IMR-90 (cell line): Measurements from ENCODE around the gene PIK3R4. TPM values are rescaled to one million over a fixed set of nuclear protein-coding genes. Genes with fewer than 3 reads are reported as not detected.

Source experiments
- ATAC-seq: fragments of 200-7000 bp; cut with Tn5 transposase; 2 replicates; pipeline ENCODE4 v1.9.1; 2020; ENCODE audit warnings: low read depth, mild to moderate bottlenecking, moderate library complexity
- BruUV-seq: library from RNA; stranded (reverse); fragments of 400-500 nt; replicated peaks from 2 replicates; lab custom pipeline; 2021; lab: Mats Ljungman, UMichigan
- CTCF ChIA-PET: fragments of 300-600 bp; formaldehyde crosslinking; extraction: SDS; loops from one replicate; lab custom pipeline; 2021; ENCODE audit warnings: antibody characterized with exemption; lab: Yijun Ruan, JAX
- POLR2A ChIA-PET: fragments of 300-600 bp; sonication (Branson Sonifier 250); formaldehyde crosslinking; loops from one replicate; lab custom pipeline; 2022; ENCODE audit warnings: antibody characterized with exemption; ENCODE audit not compliant: unreplicated experiment; lab: Charles Lee
- DNase-seq: peaks from one replicate; pipeline ENCODE4 v3.0.0; 2013
- H2AFZ ChIP-seq: replicated peaks from 2 replicates; pipeline ENCODE3; 2013; ENCODE audit warnings: low read length, mild to moderate bottlenecking; ENCODE audit not compliant: poor library complexity
- H2AK5ac ChIP-seq: 2 replicates; pipeline ENCODE4 v1.6.1; 2013; ENCODE audit warnings: low read depth, low read length, inconsistent platforms
- H2AK9ac ChIP-seq: replicated peaks from 2 replicates; pipeline ENCODE3; 2013; ENCODE audit warnings: mild to moderate bottlenecking, low read depth, low read length, moderate library complexity; ENCODE audit not compliant: poor library complexity
- H2BK120ac ChIP-seq: 2 replicates; pipeline ENCODE4 v1.6.1; 2013; ENCODE audit warnings: low read depth, low read length, inconsistent platforms
- H2BK15ac ChIP-seq: 3 replicates; pipeline ENCODE4 v1.6.1; 2013; ENCODE audit warnings: low read depth, low read length, inconsistent platforms
- H2BK20ac ChIP-seq: 2 replicates; pipeline ENCODE4 v1.6.1; 2013; ENCODE audit warnings: low read depth, mild to moderate bottlenecking, inconsistent platforms, low read length, moderate library complexity
- H2BK5ac ChIP-seq: 2 replicates; pipeline ENCODE4 v1.6.1; 2013; ENCODE audit warnings: mild to moderate bottlenecking, low read depth, low read length, inconsistent platforms; ENCODE audit not compliant: poor library complexity, severe bottlenecking
- H3K14ac ChIP-seq: replicated peaks from 2 replicates; pipeline ENCODE4 v1.6.1; 2013; ENCODE audit warnings: low read depth, low read length, inconsistent platforms
- H3K18ac ChIP-seq: 2 replicates; pipeline ENCODE4 v1.6.1; 2013; ENCODE audit warnings: low read depth, low read length, control low read depth
- H3K23ac ChIP-seq: 2 replicates; pipeline ENCODE4 v1.6.1; 2013; ENCODE audit warnings: low read depth, low read length, inconsistent platforms
- H3K27ac ChIP-seq: 2 replicates; pipeline ENCODE4 v1.5.1; 2013; ENCODE audit warnings: mild to moderate bottlenecking, control low read depth, low read length; ENCODE audit not compliant: insufficient read depth
- H3K27me3 ChIP-seq: 2 replicates; pipeline ENCODE4 v1.6.1; 2013; ENCODE audit warnings: low read length; ENCODE audit not compliant: control insufficient read depth, insufficient read depth
- H3K36me3 ChIP-seq: 2 replicates; pipeline ENCODE4 v1.6.1; 2013; ENCODE audit warnings: low read length, mixed read lengths; ENCODE audit not compliant: control insufficient read depth, insufficient read depth
- H3K4ac ChIP-seq: 2 replicates; pipeline ENCODE4 v1.6.1; 2013; ENCODE audit warnings: low read depth, low read length, inconsistent platforms
- H3K4me1 ChIP-seq: 2 replicates; pipeline ENCODE4 v1.6.1; 2013; ENCODE audit warnings: low read length, mixed read lengths; ENCODE audit not compliant: control insufficient read depth, insufficient read depth
- H3K4me2 ChIP-seq: 2 replicates; pipeline ENCODE4 v1.6.1; 2013; ENCODE audit warnings: low read depth, mild to moderate bottlenecking, control low read depth, low read length, moderate library complexity
- H3K4me3 ChIP-seq: 2 replicates; pipeline ENCODE4 v1.5.1; 2013; ENCODE audit warnings: low read depth, mild to moderate bottlenecking, control low read depth, low read length, moderate library complexity; ENCODE audit not compliant: insufficient read depth
- H3K56ac ChIP-seq: 2 replicates; pipeline ENCODE4 v1.6.1; 2013; ENCODE audit warnings: low read length, inconsistent platforms; ENCODE audit not compliant: insufficient read depth; ENCODE audit errors: extremely low read depth
- H3K79me1 ChIP-seq, 2 experiments: 2 replicates each; pipeline ENCODE4 v1.6.1; 2013; ENCODE audit warnings: low read length in 2 of 2, inconsistent platforms in 1 of 2, low read depth in 1 of 2
- H3K9ac ChIP-seq: 2 replicates; pipeline ENCODE4 v1.6.1; 2013; ENCODE audit warnings: low read depth, low read length, control low read depth
- H3K9me1 ChIP-seq: 2 replicates; pipeline ENCODE4 v1.6.1; 2013; ENCODE audit warnings: low read length, inconsistent platforms; ENCODE audit not compliant: insufficient read depth
- H3K9me3 ChIP-seq: 2 replicates; pipeline ENCODE4 v1.6.1; 2013; ENCODE audit warnings: low read length; ENCODE audit not compliant: control insufficient read depth, insufficient read depth
- H4K20me1 ChIP-seq: 2 replicates; pipeline ENCODE4 v1.6.1; 2013; ENCODE audit warnings: low read length, inconsistent platforms; ENCODE audit not compliant: insufficient read depth
- H4K5ac ChIP-seq: 2 replicates; pipeline ENCODE4 v1.6.1; 2013; ENCODE audit warnings: mild to moderate bottlenecking, low read depth, low read length, control low read depth
- H4K8ac ChIP-seq, 2 experiments: 2 replicates each; pipeline ENCODE4 v1.6.1; 2013; ENCODE audit warnings: low read depth in 2 of 2, low read length in 2 of 2, control low read depth in 1 of 2, inconsistent platforms in 1 of 2
- H4K91ac ChIP-seq: 2 replicates; pipeline ENCODE4 v1.6.1; 2013; ENCODE audit warnings: low read depth, low read length, inconsistent platforms; ENCODE audit not compliant: insufficient read depth
- BHLHE40 ChIP-seq: fragments of 150-350 bp; IDR thresholded peaks from 2 replicates; pipeline ENCODE4 v1.6.1; 2016; ENCODE audit warnings: mild to moderate bottlenecking, low read depth, low read length
- CEBPB ChIP-seq: IDR thresholded peaks from 2 replicates; pipeline ENCODE4 v1.6.1; 2012; ENCODE audit warnings: low read depth, low read length, improper control_type of control experiment
- CHD1 ChIP-seq: IDR thresholded peaks from 2 replicates; pipeline ENCODE4 v1.6.1; 2012; ENCODE audit warnings: low read depth, low read length, improper control_type of control experiment
- CTCF ChIP-seq: conservative IDR thresholded peaks from 2 replicates; pipeline ENCODE4 v1.5.1; 2012; ENCODE audit warnings: mild to moderate bottlenecking, low read depth, low read length, improper control_type of control experiment
- ELK1 ChIP-seq: fragments of 150-350 bp; IDR thresholded peaks from 2 replicates; pipeline ENCODE4 v1.6.1; 2016; ENCODE audit warnings: low read depth, mild to moderate bottlenecking, low read length, moderate library complexity, borderline replicate concordance
- FOS ChIP-seq: fragments of 150-350 bp; IDR thresholded peaks from 2 replicates; pipeline ENCODE4 v1.6.1; 2016; ENCODE audit warnings: low read depth, low read length
- MAFK ChIP-seq: IDR thresholded peaks from 2 replicates; pipeline ENCODE4 v1.6.1; 2012; ENCODE audit warnings: low read depth, low read length, improper control_type of control experiment
- MXI1 ChIP-seq: IDR thresholded peaks from 2 replicates; pipeline ENCODE4 v1.6.1; 2012; ENCODE audit warnings: low read depth, mild to moderate bottlenecking, low read length, moderate library complexity, borderline replicate concordance
- POLR2A ChIP-seq: IDR thresholded peaks from 2 replicates; pipeline ENCODE4 v1.6.1; 2012; ENCODE audit warnings: mild to moderate bottlenecking, low read depth, low read length
- RAD21 ChIP-seq: IDR thresholded peaks from 2 replicates; pipeline ENCODE4 v1.6.1; 2012; ENCODE audit warnings: low read length, improper control_type of control experiment
- RFX5 ChIP-seq: IDR thresholded peaks from 2 replicates; pipeline ENCODE4 v1.8.0; 2012; ENCODE audit warnings: low read depth, mild to moderate bottlenecking, low read length, moderate library complexity
- USF2 ChIP-seq: fragments of 150-350 bp; IDR thresholded peaks from 2 replicates; pipeline ENCODE4 v1.6.1; 2017; ENCODE audit warnings: mild to moderate bottlenecking, antibody characterized with exemption, low read length, low read depth
- WGBS, 2 experiments: methylation state at CpG; one replicate each; pipeline versions ENCODE4 v1.1.5 to v1.1.7; 2013; ENCODE audit warnings: missing lambda C conversion rate in 2 of 2; ENCODE audit not compliant: insufficient read length in 1 of 2; ENCODE audit errors: extremely low coverage in 2 of 2; 5-methylcytosine and 5-hydroxymethylcytosine counted together
- dilution Hi-C: fragments of 300-500 bp; cut with HindIII; formaldehyde crosslinking; loops from one replicate; pipeline ENCODE4 v1.14.3; 2018; ENCODE audit warnings: low sequenced_read_pairs; ENCODE audit not compliant: unreplicated experiment
- in situ Hi-C: fragments of 300-500 bp; cut with MboI; formaldehyde crosslinking; loops from 3 replicates; pipeline ENCODE4 v1.14.3; 2019; ENCODE audit warnings: low sequenced_read_pairs, inconsistent platforms, mixed read lengths
- intact Hi-C: fragments of 100-400 bp; cut with micrococcal nuclease; formaldehyde crosslinking; loops from 2 replicates; pipeline ENCODE4 v1.10.0; 2022
- polyA plus RNA-seq, 3 experiments: library from polyadenylated mRNA; depleted of rRNA; stranded (reverse); fragments of >200 nt; gene quantifications; 2 replicates each; pipeline ENCODE4 v1.2.3, GENCODE V29; 2012; ENCODE audit warnings: low replicate concordance in 1 of 3
- total RNA-seq: library from RNA; depleted of rRNA; stranded (reverse); fragments of >200 nt; gene quantifications from 2 replicates; pipeline ENCODE4 v1.2.3, GENCODE V29; 2012

The PIK3R4 gene
- total and polyA plus RNA-seq, 2 of the 4 experiments (the other 2 are of a cell fraction), result 19.7 to 27.2 TPM

GRCh38 chr3:130760922-130761321 is 14.3 kb upstream of the PIK3R4 start:
- no peak overlapping the region for H3K14ac ChIP-seq
- no peak overlapping the region for H2AFZ ChIP-seq
- no peak overlapping the region for H4K5ac ChIP-seq
- CTCF ChIA-PET, result interaction anchor here (1.0 to 1.5 kb wide), 5 partner anchors 10 to 130 kb away, joined by 3 to 5 read pairs (median 3); no protein-coding TSS in a partner anchor
- H3K9me3 ChIP-seq, result no peaks in the 10 kb centered on the region
- in situ Hi-C loops (no loop called here), dilution Hi-C loops (no loop called here), intact Hi-C loops (no loop called here)
- DNase-seq (no peak), ATAC-seq (no peak)
- no peak overlapping the region for H4K8ac ChIP-seq
- H3K4me2 ChIP-seq, result no peak overlapping the region
- no CpG with 5 or more reads among the region's 1 CpG for WGBS, 2 experiments
- no peaks in the 10 kb centered on the region for H3K79me1 ChIP-seq
- no peak overlapping the region for H3K27ac ChIP-seq
- peaks cover 2% of the 10 kb centered on the region; the same call in 1 of the 2 replicates for H3K27me3 ChIP-seq
- no peak overlapping the region for H2AK9ac ChIP-seq
- H2BK20ac ChIP-seq, result no peak overlapping the region
- no peaks in the 10 kb centered on the region; the same call in 1 of the 2 replicates for H4K20me1 ChIP-seq
- H3K9ac ChIP-seq, result no peak overlapping the region
- H2BK120ac ChIP-seq, result no peak overlapping the region
- no peaks in the 10 kb centered on the region for H3K36me3 ChIP-seq
- H2AK5ac ChIP-seq, result no peak overlapping the region
- POLR2A ChIA-PET, result no interaction called here
- H3K23ac ChIP-seq, result no peak overlapping the region
- no peak overlapping the region for H3K18ac ChIP-seq
- no peak overlapping the region for H4K91ac ChIP-seq
- no peaks in the 10 kb centered on the region for H3K9me1 ChIP-seq
- BruUV-seq, result no TSS peak
- H3K56ac ChIP-seq, result no peak overlapping the region
- no peak overlapping the region for H3K4me3 ChIP-seq
- no peak overlapping the region for H2BK5ac ChIP-seq
- no peaks in the 10 kb centered on the region for H3K4me1 ChIP-seq
- H3K4ac ChIP-seq, result no peak overlapping the region
- TF ChIP-seq BHLHE40 (no peak), POLR2A (no peak), USF2 (no peak), CHD1 (no peak), ELK1 (no peak), MXI1 (no peak), CTCF (no peak), CEBPB (no peak), RFX5 (no peak), MAFK (no peak), RAD21 (no peak), FOS (no peak)
- H2BK15ac ChIP-seq, result no peak overlapping the region
